ENCODE measurements around the gene SH3PXD2A. TPM values are rescaled to one million over a fixed set of nuclear protein-coding genes. Genes with fewer than 3 reads are reported as not detected.

Gene SH3PXD2A
- total and polyA plus RNA-seq, 2 of the 4 experiments (the other 2 are of a cell fraction) = 6.3 to 23.0 TPM

- Histone ChIP-seq H3K27ac (ENCODE audit: insufficient read depth, low read length) (no peak overlapping the region), H4K8ac (ENCODE audit: low read depth in 2 of 2, low read length in 2 of 2) (no peak overlapping the region), H2BK15ac (ENCODE audit: low read depth, low read length) (no peak overlapping the region), H2AK5ac (ENCODE audit: low read depth, low read length) (no peak overlapping the region), H3K4me1 (ENCODE audit: control insufficient read depth, insufficient read depth, low read length) (peaks cover 25% of the 10 kb centered on the region), H4K91ac (ENCODE audit: insufficient read depth, low read depth, low read length) (no peak overlapping the region), H3K79me1 (ENCODE audit: low read depth in 1 of 2, low read length in 2 of 2) (peaks cover 0 to 11% of the 10 kb centered on the region in 2 experiments; a peak in 1 of 4 replicates), H3K27me3 (ENCODE audit: control insufficient read depth, insufficient read depth, low read length) (no peaks in the 10 kb centered on the region), H2AFZ (replicated peaks; ENCODE audit: low read length, poor library complexity) (peak overlapping the region; percentile 8), H3K23ac (ENCODE audit: low read depth, low read length) (no peak overlapping the region), H3K56ac (ENCODE audit: extremely low read depth, insufficient read depth, low read length) (no peak overlapping the region), H2BK5ac (ENCODE audit: low read depth, low read length, poor library complexity, severe bottlenecking) (no peak overlapping the region), H3K14ac (replicated peaks; ENCODE audit: low read depth, low read length) (peak overlapping the region; percentile 30; the same call in 1 of the 2 replicates), H2BK120ac (ENCODE audit: low read depth, low read length) (no peak overlapping the region), H3K9me1 (ENCODE audit: insufficient read depth, low read length) (peaks cover 15% of the 10 kb centered on the region; the same call in 1 of the 2 replicates), H4K20me1 (ENCODE audit: insufficient read depth, low read length) (peaks cover 3% of the 10 kb centered on the region; the same call in 1 of the 2 replicates), H3K9me3 (ENCODE audit: control insufficient read depth, insufficient read depth, low read length) (no peaks in the 10 kb centered on the region), H2AK9ac (replicated peaks; ENCODE audit: low read depth, low read length, poor library complexity) (no peak overlapping the region), H4K5ac (ENCODE audit: low read depth, low read length) (no peak overlapping the region), H3K4me3 (ENCODE audit: insufficient read depth, low read depth, low read length) (no peak overlapping the region), H3K4ac (ENCODE audit: low read depth, low read length) (peak overlapping the region; percentile 24; the same call in 1 of the 2 replicates), H3K36me3 (ENCODE audit: control insufficient read depth, insufficient read depth, low read length) (no peaks in the 10 kb centered on the region), H3K9ac (ENCODE audit: low read depth, low read length) (no peak overlapping the region), H3K18ac (ENCODE audit: low read depth, low read length) (no peak overlapping the region), H2BK20ac (ENCODE audit: low read depth, low read length) (no peak overlapping the region), H3K4me2 (ENCODE audit: low read depth, low read length) (no peak overlapping the region)
- no TSS peak for BruUV-seq (replicated peaks)
- dilution Hi-C loops (cut with HindIII; ENCODE audit: low sequenced_read_pairs, unreplicated experiment) (loop anchor here (25.0 kb wide), 1 partner anchor 145 kb away; the partner anchor contains the start of gene SH3PXD2A), in situ Hi-C loops (cut with MboI; ENCODE audit: low sequenced_read_pairs) (loop anchor here (5.0 to 25.0 kb wide), 3 partner anchors 140 to 495 kb away; partner anchors contain the start of gene SH3PXD2A), intact Hi-C loops (cut with micrococcal nuclease) (loop anchor here (5.0 kb wide), 1 partner anchor 60 kb away; no protein-coding TSS in a partner anchor)
- CTCF ChIA-PET = interaction anchor here (1.1 kb wide), 1 partner anchor 64 kb away, joined by 6 read pairs; no protein-coding TSS in a partner anchor
- WGBS, 2 experiments (ENCODE audit: extremely low coverage in 2 of 2, insufficient read length in 1 of 2) = 65% methylated on average over 6 of the region's 11 CpGs; no CpG with 5 or more reads in 1 of the 2 experiments
- DNase-seq (no peak), ATAC-seq (ENCODE audit: low read depth) (no peak)
- POLR2A ChIA-PET (ENCODE audit: unreplicated experiment) = no interaction called here
- TF ChIP-seq FOS (IDR thresholded peaks at IDR 0.05; ENCODE audit: low read depth, low read length) (no peak), RCOR1 (IDR thresholded peaks at IDR 0.05; ENCODE audit: insufficient replicate concordance, low read length) (no peak), MXI1 (IDR thresholded peaks at IDR 0.05; ENCODE audit: borderline replicate concordance, low read depth, low read length) (no peak), RFX5 (IDR thresholded peaks at IDR 0.05; ENCODE audit: low read depth, low read length) (no peak), BHLHE40 (IDR thresholded peaks at IDR 0.05; ENCODE audit: low read depth, low read length) (no peak), SMC3 (IDR thresholded peaks at IDR 0.05; ENCODE audit: low read depth, low read length) (no peak), CTCF (conservative IDR thresholded peaks at IDR 0.05; ENCODE audit: low read depth, low read length) (no peak), MAFK (IDR thresholded peaks at IDR 0.05; ENCODE audit: low read depth, low read length) (no peak), NFE2L2 (IDR thresholded peaks at IDR 0.05; ENCODE audit: low read depth, low read length) (no peak), CEBPB (IDR thresholded peaks at IDR 0.05; ENCODE audit: low read depth, low read length) (no peak)
- TF ChIP-seq, protein P1, sequence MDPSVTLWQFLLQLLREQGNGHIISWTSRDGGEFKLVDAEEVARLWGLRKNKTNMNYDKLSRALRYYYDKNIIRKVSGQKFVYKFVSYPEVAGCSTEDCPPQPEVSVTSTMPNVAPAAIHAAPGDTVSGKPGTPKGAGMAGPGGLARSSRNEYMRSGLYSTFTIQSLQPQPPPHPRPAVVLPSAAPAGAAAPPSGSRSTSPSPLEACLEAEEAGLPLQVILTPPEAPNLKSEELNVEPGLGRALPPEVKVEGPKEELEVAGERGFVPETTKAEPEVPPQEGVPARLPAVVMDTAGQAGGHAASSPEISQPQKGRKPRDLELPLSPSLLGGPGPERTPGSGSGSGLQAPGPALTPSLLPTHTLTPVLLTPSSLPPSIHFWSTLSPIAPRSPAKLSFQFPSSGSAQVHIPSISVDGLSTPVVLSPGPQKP (IDR thresholded peaks at IDR 0.05; ENCODE audit: borderline replicate concordance, low read depth, low read length) = no peak
- TF ChIP-seq, protein P2, sequence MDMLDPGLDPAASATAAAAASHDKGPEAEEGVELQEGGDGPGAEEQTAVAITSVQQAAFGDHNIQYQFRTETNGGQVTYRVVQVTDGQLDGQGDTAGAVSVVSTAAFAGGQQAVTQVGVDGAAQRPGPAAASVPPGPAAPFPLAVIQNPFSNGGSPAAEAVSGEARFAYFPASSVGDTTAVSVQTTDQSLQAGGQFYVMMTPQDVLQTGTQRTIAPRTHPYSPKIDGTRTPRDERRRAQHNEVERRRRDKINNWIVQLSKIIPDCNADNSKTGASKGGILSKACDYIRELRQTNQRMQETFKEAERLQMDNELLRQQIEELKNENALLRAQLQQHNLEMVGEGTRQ (IDR thresholded peaks at IDR 0.05; ENCODE audit: low read depth, low read length) = no peak
Observed at GRCh38 chr10:103717341-103718246, 137.8 kb downstream of the SH3PXD2A start.
